A549 (cell line): ENCODE data around the gene SMO.

ENCODE experiments used
- CEBPB ChIP-seq, 2 experiments: fragments of >200 bp in 1 of 2; sonication (Bioruptor Twin) in 1 of 2; formaldehyde crosslinking in 1 of 2; IDR thresholded peaks; 2 replicates each; pipeline ENCODE4 v1.6.1; 2012 to 2016
- NPAS2 ChIP-seq: fragments of 250-450 bp; sonication (Bioruptor Pico); IDR thresholded peaks from 2 replicates; pipeline ENCODE4 v1.8.0; 2022; ENCODE audit warnings: mild to moderate bottlenecking, moderate library complexity, borderline replicate concordance

DNA sequence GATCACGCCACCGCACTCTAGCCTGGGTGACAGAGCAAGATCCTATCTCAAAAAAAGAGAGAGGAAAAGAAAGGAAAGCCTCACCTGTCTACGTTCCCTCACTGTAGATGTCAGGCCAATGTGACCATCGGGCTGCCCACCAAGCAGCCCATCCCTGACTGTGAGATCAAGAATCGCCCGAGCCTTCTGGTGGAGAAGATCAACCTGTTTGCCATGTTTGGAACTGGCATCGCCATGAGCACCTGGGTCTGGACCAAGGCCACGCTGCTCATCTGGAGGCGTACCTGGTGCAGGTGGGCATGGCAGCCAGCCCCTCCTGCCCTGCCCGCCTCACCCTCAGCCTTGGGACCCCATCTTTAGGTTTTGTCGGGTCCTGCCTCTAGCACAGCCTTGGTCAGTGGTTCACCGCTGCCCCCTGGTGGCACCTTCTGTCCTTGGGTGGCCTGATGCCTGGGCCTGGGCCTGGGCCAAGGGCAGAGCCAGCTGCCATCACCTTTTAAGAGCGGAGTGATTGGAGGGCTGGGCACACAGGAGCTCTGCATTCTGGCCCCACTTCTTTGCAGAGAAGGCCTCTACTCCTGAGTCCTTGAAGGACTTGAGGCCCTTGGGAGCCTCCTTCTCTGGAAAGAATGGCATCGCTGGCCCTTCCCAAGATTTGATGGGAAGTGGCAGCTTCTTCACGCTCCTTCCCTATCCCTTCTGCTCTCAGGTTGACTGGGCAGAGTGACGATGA is 22.0 kb downstream of the SMO start:
- TF ChIP-seq CEBPB (IDR thresholded peaks at IDR 0.05) (no peak), NPAS2 (CRISPR knock-in tag) (no peak)
